ENCODE results near the gene RTKN.

GRCh38 chr2:74436848-74437695 lies 4.7 kb downstream of the RTKN start:
- TF ChIP-seq CTCF (IDR thresholded peaks at IDR 0.05; ENCODE audit: poor library complexity): no peak
- no peak for TF ChIP-seq EZH2phosphoT487 (IDR thresholded peaks at IDR 0.05; ENCODE audit: low read depth, severe bottlenecking, unreplicated experiment)
